Measurements from ENCODE around the gene CNTNAP2.

The CNTNAP2 gene

DNA sequence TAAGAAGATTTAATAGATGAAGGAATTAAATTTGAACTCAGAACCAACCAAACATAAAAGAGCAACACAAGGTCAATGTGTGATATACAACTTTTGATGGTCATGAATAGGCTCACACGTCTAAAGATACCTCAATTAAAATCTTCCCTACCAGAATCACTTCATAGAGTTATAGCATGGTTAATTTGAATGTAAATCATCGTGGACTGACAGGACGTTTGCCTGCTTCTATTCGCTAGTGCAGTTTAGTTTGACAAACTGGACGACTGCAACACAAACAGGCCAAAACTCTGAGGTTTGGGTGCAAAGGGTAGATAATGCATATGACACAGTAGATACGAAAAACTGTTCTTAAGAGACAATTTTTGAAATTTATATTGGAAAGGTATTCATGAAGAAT, 32.5 kb upstream of the CNTNAP2 start:
- Histone ChIP-seq H2AFZ (ENCODE audit: low read depth) (no peak overlapping the region), H3K9ac (no peak overlapping the region), H3K36me3 (ENCODE audit: insufficient read depth) (no peaks in the 10 kb centered on the region), H3K4me3 (IDR thresholded peaks at IDR 0.05; ENCODE audit: insufficient read depth, low read depth, low read length) (no peak overlapping the region), H3K79me2 (ENCODE audit: insufficient read depth, low read depth) (no peaks in the 10 kb centered on the region), H3K27me3 (ENCODE audit: insufficient read depth, low read depth) (no peaks in the 10 kb centered on the region), H4K20me1 (ENCODE audit: insufficient read depth) (no peaks in the 10 kb centered on the region), H3K27ac (no peak overlapping the region), H3K4me1 (ENCODE audit: low read depth, poor library complexity, severe bottlenecking) (no peaks in the 10 kb centered on the region), H3K4me2 (no peak overlapping the region)
- no peak for TF ChIP-seq CTCF (conservative IDR thresholded peaks at IDR 0.05; ENCODE audit: low read depth, low read length)

DNA sequence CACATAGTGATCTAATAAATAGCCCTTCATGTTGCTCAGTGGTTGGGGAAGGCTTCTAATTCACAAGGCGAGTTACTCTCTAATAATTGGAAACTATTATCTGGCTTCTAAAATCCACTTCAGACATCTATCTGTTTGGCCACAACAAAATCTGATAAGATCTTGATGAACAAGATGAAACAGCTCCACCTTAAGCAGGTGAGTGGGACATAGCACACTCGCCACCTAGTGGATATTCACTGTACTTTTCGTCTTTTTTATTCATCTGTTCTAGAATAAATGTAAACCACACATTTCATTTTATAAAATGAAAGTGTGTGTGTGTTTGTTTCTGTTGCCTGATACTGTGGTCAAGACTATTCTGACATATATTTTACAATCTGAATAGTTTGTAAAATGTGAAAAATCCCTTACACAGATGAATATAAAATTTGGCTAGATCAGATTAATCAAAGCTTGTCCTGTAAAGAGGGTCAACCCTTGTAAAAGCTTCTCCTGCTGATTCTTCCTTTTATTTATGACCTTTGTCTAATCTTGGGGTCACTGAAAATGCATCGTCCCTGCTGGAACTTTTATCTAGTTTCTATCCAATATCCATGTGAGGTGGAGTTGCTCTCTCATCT, 26.5 kb upstream of the CNTNAP2 start:
- H3K4me1 ChIP-seq (ENCODE audit: low read depth, poor library complexity, severe bottlenecking), result no peaks in the 10 kb centered on the region

DNA sequence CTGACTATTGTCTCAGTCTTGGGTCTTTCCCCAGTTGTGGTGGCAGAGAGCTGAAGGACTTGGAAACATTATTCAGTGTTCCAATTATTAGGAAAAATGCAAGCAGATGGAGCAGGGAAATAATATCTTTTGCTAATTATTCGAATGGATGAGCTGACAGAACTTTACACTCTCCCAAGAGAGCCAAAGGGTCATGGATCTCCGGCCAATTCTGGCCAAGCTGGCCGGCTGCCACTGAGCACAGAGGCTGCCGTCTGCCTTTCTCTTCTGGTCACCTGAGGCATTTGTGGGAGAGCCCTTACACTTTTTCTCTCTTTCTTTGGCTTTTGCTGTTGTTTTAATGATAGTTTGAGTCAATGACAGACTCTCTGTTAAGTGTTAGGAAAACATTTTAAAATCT, 22.2 kb upstream of the CNTNAP2 start:
- TF ChIP-seq CTCF (conservative IDR thresholded peaks at IDR 0.05; ENCODE audit: low read depth, low read length), result no peak
- Histone ChIP-seq H3K36me3 (ENCODE audit: insufficient read depth) (no peaks in the 10 kb centered on the region), H3K27me3 (ENCODE audit: insufficient read depth, low read depth) (no peaks in the 10 kb centered on the region), H3K79me2 (ENCODE audit: insufficient read depth, low read depth) (no peaks in the 10 kb centered on the region), H3K27ac (no peak overlapping the region), H3K4me1 (ENCODE audit: low read depth, poor library complexity, severe bottlenecking) (no peaks in the 10 kb centered on the region), H4K20me1 (ENCODE audit: insufficient read depth) (no peaks in the 10 kb centered on the region), H3K9ac (no peak overlapping the region), H3K4me2 (no peak overlapping the region), H3K4me3 (IDR thresholded peaks at IDR 0.05; ENCODE audit: insufficient read depth, low read depth, low read length) (no peak overlapping the region), H2AFZ (ENCODE audit: low read depth) (no peak overlapping the region)

More for the DNA sequence above, 26.5 kb upstream of the CNTNAP2 start:
- no peaks in the 10 kb centered on the region for H3K27me3 ChIP-seq (ENCODE audit: insufficient read depth, low read depth)
- H3K9ac ChIP-seq, result no peak overlapping the region
- no peaks in the 10 kb centered on the region for H3K36me3 ChIP-seq (ENCODE audit: insufficient read depth)
- H2AFZ ChIP-seq (ENCODE audit: low read depth), result no peak overlapping the region
- H3K4me2 ChIP-seq, result no peak overlapping the region
- H4K20me1 ChIP-seq (ENCODE audit: insufficient read depth), result no peaks in the 10 kb centered on the region
- no peak overlapping the region for H3K27ac ChIP-seq
- no peaks in the 10 kb centered on the region for H3K79me2 ChIP-seq (ENCODE audit: insufficient read depth, low read depth)
- no peak overlapping the region for H3K4me3 ChIP-seq (IDR thresholded peaks at IDR 0.05; ENCODE audit: insufficient read depth, low read depth, low read length)
- TF ChIP-seq CTCF (conservative IDR thresholded peaks at IDR 0.05; ENCODE audit: low read depth, low read length), result peak; percentile 95

- Histone ChIP-seq H3K9ac (no peak overlapping the region), H3K4me1 (ENCODE audit: low read depth, poor library complexity, severe bottlenecking) (no peaks in the 10 kb centered on the region), H3K4me2 (no peak overlapping the region), H3K4me3 (IDR thresholded peaks at IDR 0.05; ENCODE audit: insufficient read depth, low read depth, low read length) (no peak overlapping the region), H2AFZ (ENCODE audit: low read depth) (no peak overlapping the region), H4K20me1 (ENCODE audit: insufficient read depth) (no peaks in the 10 kb centered on the region), H3K27ac (no peak overlapping the region), H3K36me3 (ENCODE audit: insufficient read depth) (no peaks in the 10 kb centered on the region), H3K79me2 (ENCODE audit: insufficient read depth, low read depth) (no peaks in the 10 kb centered on the region), H3K27me3 (ENCODE audit: insufficient read depth, low read depth) (no peaks in the 10 kb centered on the region)
- 0 out of 2 replicates have a peak, but pooled peaks have one; percentile 20 for TF ChIP-seq CTCF (conservative IDR thresholded peaks at IDR 0.05; ENCODE audit: low read depth, low read length)
Observed at GRCh38 chr7:146096994-146097393, 19.6 kb upstream of the CNTNAP2 start.

All from KMS-11 (cell line).